GM19240 (cell line): ENCODE data around the gene SPEG.

ENCODE experiments used
- DNase-seq: peaks from one replicate; pipeline ENCODE4 v3.0.0; 2011; ENCODE audit warnings: low spot score; ENCODE audit not compliant: insufficient read length

SPEG gene

GRCh38 chr2:219527076-219527394 is 92.4 kb downstream of the SPEG start:
- DNase-seq: no peak

GRCh38 chr2:219527472-219527871 is 92.8 kb downstream of the SPEG start:
- DNase-seq: no peak

GRCh38 chr2:219530048-219530963 is 95.7 kb downstream of the SPEG start:
- DNase-seq: peak; percentile 98

GRCh38 chr2:219531639-219532377 is 97.2 kb downstream of the SPEG start:
- DNase-seq: no peak

GRCh38 chr2:219532378-219532649 is 97.7 kb downstream of the SPEG start:
- no peak for DNase-seq

- no peak for DNase-seq
Measured at GRCh38 chr2:219533930-219534661, 99.5 kb downstream of the SPEG start.

GRCh38 chr2:219536425-219536824 is 101.8 kb downstream of the SPEG start:
- DNase-seq: no peak

- no peak for DNase-seq
Measured at GRCh38 chr2:219536967-219537366, 102.3 kb downstream of the SPEG start.

GRCh38 chr2:219537657-219538488 is 103.2 kb downstream of the SPEG start:
- DNase-seq: no peak

GRCh38 chr2:219538504-219538951 is 103.9 kb downstream of the SPEG start:
- no peak for DNase-seq

- no peak for DNase-seq
Measured at GRCh38 chr2:219538956-219539788, 104.5 kb downstream of the SPEG start.

GRCh38 chr2:219539926-219540678 is 105.5 kb downstream of the SPEG start:
- DNase-seq: no peak

- no peak for DNase-seq
Measured at GRCh38 chr2:219540784-219541504, 106.3 kb downstream of the SPEG start.

- DNase-seq: peak; percentile 95
Measured at GRCh38 chr2:219541611-219542180, 107.1 kb downstream of the SPEG start.

- DNase-seq: no peak
Measured at GRCh38 chr2:219542931-219543595, 108.4 kb downstream of the SPEG start.

- DNase-seq: peak; percentile 98
Measured at GRCh38 chr2:219543596-219544358, 109.1 kb downstream of the SPEG start, which contains the start of the genes CHPF and TMEM198. Gene CHPF, minus strand, starts transcription at chr2:219543809. Its CDS starts 271 bp downstream, at chr2:219543538. Gene TMEM198, plus strand, starts transcription at chr2:219544028. Its CDS starts 700 bp downstream, at chr2:219544728.

GRCh38 chr2:219544567-219544966 is 109.9 kb downstream of the SPEG start:
- no peak for DNase-seq
